ENCODE data around the gene PKN2.

The PKN2 gene

DNA sequence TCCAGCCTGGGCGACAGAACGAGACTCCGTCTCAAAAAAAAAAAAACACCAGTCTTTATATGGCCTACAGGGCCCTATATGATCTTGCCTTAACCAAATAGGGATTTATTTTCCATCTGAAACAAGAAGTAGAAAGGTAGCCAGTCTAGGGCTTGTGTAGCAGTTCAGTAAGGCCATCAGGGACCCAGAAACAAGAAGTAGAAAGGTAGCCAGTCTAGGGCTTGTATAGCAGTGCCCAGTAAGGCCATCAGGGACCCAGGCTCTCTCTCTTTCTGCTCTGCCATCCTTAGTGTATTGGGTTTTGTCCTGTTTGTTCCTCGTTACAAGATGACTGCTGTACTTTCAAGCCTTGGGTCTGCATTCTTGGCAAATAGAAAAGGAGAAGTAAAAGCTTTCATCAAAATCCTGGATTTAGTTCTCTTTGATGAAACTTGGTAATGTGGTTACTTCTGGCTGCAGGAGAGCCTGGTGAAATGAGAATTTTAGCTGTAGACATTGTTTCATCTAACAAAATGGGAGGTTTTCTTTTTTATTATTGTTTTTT, 46.1 kb downstream of the PKN2 start:
- Histone ChIP-seq H3K4me1 (ENCODE audit: control insufficient read depth in 2 of 2, insufficient read depth in 2 of 2, low read length in 2 of 2) (peaks cover 3 to 5% of the 10 kb centered on the region in 2 donors), H3K27ac (ENCODE audit: low read depth in 2 of 2, low read length in 2 of 2) (no peak overlapping the region), H3K27me3 (ENCODE audit: control insufficient read depth in 2 of 2, insufficient read depth in 2 of 2, low read length in 2 of 2) (no peaks in the 10 kb centered on the region), H3K9ac (ENCODE audit: low read depth in 1 of 2, low read length in 2 of 2) (no peak overlapping the region), H3K4me3 (ENCODE audit: low read length in 2 of 2) (no peak overlapping the region), H3K9me3 (ENCODE audit: control insufficient read depth in 2 of 2, low read length in 2 of 2) (no peaks in the 10 kb centered on the region), H3K36me3 (ENCODE audit: control insufficient read depth in 2 of 2, insufficient read depth in 2 of 2, low read length in 2 of 2) (peaks cover 0 to 4% of the 10 kb centered on the region in 2 donors)

DNA sequence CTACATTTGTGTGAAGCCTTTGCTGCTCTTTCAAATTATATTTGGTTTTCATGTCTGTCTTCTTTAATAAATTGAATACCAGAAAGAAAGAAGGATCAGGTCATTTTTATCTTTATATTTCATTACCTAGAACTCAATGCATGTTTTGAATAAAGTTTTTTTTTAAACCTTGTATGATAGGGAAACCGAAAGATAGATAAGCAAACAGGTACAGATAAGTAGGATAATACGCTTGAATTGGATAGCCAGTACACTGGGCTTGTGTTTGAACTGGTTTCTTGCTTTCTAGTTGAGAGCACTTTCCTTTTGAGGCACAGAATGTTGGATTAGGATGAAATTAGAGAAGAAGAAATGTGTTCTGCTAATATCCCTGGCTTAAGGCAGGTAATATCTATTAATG, 46.9 kb downstream of the PKN2 start:
- peaks cover 0 to 4% of the 10 kb centered on the region in 2 donors for H3K36me3 ChIP-seq (ENCODE audit: control insufficient read depth in 2 of 2, insufficient read depth in 2 of 2, low read length in 2 of 2)
- no peak overlapping the region for H3K9ac ChIP-seq (ENCODE audit: low read depth in 1 of 2, low read length in 2 of 2)
- H3K9me3 ChIP-seq (ENCODE audit: control insufficient read depth in 2 of 2, low read length in 2 of 2), result no peaks in the 10 kb centered on the region
- no peaks in the 10 kb centered on the region for H3K27me3 ChIP-seq (ENCODE audit: control insufficient read depth in 2 of 2, insufficient read depth in 2 of 2, low read length in 2 of 2)
- H3K4me1 ChIP-seq (ENCODE audit: control insufficient read depth in 2 of 2, insufficient read depth in 2 of 2, low read length in 2 of 2), result peaks cover 3 to 5% of the 10 kb centered on the region in 2 donors
- no peak overlapping the region for H3K27ac ChIP-seq (ENCODE audit: low read depth in 2 of 2, low read length in 2 of 2)
- H3K4me3 ChIP-seq (ENCODE audit: low read length in 2 of 2), result no peak overlapping the region

DNA sequence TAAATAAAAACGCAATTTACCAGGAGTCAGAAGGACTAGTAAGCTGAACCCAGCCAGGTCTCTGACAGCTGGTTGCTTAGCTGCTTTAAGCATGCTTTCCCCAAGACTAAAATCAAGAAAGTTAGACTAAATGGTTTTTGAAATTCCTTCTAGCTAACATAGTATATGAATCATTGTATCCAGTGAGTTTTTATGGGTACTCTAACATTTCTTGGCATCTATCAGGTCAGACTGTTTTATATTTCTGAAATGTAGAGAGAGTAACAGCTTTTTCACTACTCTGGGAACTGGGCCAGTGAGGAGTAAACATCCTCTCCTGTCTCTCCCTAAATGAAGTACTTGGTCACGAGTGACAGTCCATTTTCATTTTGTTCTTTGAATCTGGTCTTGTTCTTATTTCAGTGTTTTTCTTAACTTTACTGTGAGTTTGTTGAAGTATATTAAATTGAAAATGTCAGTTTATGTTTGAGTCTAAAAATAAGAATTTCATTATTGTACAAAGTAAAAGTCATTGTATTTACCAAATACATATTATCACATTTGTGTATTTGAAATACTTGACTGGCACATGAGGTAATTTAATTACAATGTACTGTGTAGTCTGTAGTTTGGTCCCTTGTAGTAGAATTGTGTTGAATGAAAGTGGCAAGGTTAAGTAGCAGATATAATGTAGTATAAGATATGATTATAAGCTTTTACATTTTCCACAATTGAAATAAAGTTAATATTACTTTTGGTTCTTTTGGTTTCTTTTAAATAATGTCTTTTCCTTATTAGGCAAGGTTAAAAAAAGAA, 47.6 kb downstream of the PKN2 start:
- no peak overlapping the region for H3K9ac ChIP-seq (ENCODE audit: low read depth in 1 of 2, low read length in 2 of 2)
- no peaks in the 10 kb centered on the region for H3K27me3 ChIP-seq (ENCODE audit: control insufficient read depth in 2 of 2, insufficient read depth in 2 of 2, low read length in 2 of 2)
- H3K4me1 ChIP-seq (ENCODE audit: control insufficient read depth in 2 of 2, insufficient read depth in 2 of 2, low read length in 2 of 2), result peaks cover 3 to 5% of the 10 kb centered on the region in 2 donors
- H3K36me3 ChIP-seq (ENCODE audit: control insufficient read depth in 2 of 2, insufficient read depth in 2 of 2, low read length in 2 of 2), result peaks cover 0 to 4% of the 10 kb centered on the region in 2 donors
- H3K9me3 ChIP-seq (ENCODE audit: control insufficient read depth in 2 of 2, low read length in 2 of 2), result no peaks in the 10 kb centered on the region
- H3K27ac ChIP-seq (ENCODE audit: low read depth in 2 of 2, low read length in 2 of 2), result no peak overlapping the region
- no peak overlapping the region for H3K4me3 ChIP-seq (ENCODE audit: low read length in 2 of 2)

DNA sequence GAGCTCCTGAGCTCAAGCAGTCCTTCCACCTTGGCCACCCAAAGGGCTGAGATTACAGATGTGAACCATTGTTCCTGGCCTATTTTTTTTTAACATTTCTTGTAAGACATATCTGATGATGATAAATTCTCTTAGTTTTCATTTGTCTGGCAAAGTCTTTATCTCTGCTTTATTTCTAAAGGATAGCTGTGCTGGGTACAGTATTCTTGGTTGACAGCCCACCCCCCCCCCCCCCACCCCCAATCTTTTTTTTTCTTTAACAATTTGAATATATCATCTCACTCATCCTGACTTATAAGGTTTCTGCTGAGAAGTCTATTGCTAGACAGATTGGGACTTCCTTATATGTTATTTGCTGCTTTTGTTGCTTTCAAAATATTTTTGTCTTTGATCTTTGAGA, 51.3 kb downstream of the PKN2 start:
- H3K27me3 ChIP-seq (ENCODE audit: control insufficient read depth in 2 of 2, insufficient read depth in 2 of 2, low read length in 2 of 2), result no peaks in the 10 kb centered on the region
- H3K9ac ChIP-seq (ENCODE audit: low read depth in 1 of 2, low read length in 2 of 2), result no peak overlapping the region
- no peak overlapping the region for H3K27ac ChIP-seq (ENCODE audit: low read depth in 2 of 2, low read length in 2 of 2)
- H3K4me3 ChIP-seq (ENCODE audit: low read length in 2 of 2), result no peak overlapping the region
- peaks cover 3 to 5% of the 10 kb centered on the region in 2 donors for H3K4me1 ChIP-seq (ENCODE audit: control insufficient read depth in 2 of 2, insufficient read depth in 2 of 2, low read length in 2 of 2)
- H3K9me3 ChIP-seq (ENCODE audit: control insufficient read depth in 2 of 2, low read length in 2 of 2), result no peaks in the 10 kb centered on the region
- peaks cover 0 to 4% of the 10 kb centered on the region in 2 donors for H3K36me3 ChIP-seq (ENCODE audit: control insufficient read depth in 2 of 2, insufficient read depth in 2 of 2, low read length in 2 of 2)

DNA sequence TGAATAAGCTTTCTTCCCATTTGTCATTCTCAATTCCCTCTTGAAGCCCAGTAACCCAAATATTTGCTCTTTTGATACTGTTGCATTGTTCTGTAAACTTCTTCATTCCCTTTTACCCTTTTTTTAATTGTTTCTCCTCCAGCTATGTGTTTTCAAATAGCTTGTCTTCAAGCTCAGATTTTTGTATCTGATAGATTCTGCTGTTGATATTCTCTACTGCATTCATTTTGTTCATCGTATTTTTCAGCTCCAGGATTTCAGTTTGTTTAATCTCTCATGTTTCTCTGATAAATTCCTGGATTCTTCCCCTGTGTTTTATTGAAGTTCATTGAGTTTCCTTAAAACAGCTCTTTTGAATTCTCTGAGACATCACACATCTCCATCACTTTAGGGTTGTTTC, 51.8 kb downstream of the PKN2 start:
- no peaks in the 10 kb centered on the region for H3K9me3 ChIP-seq (ENCODE audit: control insufficient read depth in 2 of 2, low read length in 2 of 2)
- no peaks in the 10 kb centered on the region for H3K27me3 ChIP-seq (ENCODE audit: control insufficient read depth in 2 of 2, insufficient read depth in 2 of 2, low read length in 2 of 2)
- peaks cover 0 to 4% of the 10 kb centered on the region in 2 donors for H3K36me3 ChIP-seq (ENCODE audit: control insufficient read depth in 2 of 2, insufficient read depth in 2 of 2, low read length in 2 of 2)
- H3K4me1 ChIP-seq (ENCODE audit: control insufficient read depth in 2 of 2, insufficient read depth in 2 of 2, low read length in 2 of 2), result peaks cover 0 to 3% of the 10 kb centered on the region in 2 donors
- no peak overlapping the region for H3K4me3 ChIP-seq (ENCODE audit: low read length in 2 of 2)
- H3K9ac ChIP-seq (ENCODE audit: low read depth in 1 of 2, low read length in 2 of 2), result no peak overlapping the region
- no peak overlapping the region for H3K27ac ChIP-seq (ENCODE audit: low read depth in 2 of 2, low read length in 2 of 2)

DNA sequence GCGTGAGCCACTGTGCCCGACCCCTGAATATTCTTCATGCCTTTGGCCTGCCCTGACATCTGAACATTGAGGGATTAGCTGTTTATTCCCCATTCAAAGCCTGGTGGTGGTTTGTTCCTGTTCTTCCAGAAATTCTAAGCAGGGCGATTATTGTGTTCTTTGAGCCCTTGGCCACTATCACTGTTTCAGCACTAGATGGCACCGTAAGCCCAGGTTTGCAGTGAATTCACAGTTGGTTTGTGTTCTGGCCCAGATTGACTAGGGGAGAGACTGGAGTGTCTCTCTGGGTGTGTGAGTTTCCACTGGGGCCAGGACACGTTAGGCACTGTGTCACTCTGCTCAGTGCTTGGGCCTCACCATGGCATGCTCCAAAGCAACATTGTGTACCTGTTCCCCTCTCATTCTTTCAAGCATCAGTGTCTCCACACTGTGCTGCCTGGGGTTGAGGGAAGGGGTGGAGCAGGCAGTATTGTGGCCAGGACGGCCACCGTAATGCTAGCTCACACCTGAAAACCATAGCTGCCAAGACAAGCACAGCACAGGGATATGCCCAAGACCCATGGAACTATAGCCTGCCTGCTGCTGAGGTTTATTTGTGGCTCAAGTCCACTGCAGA, 52.7 kb downstream of the PKN2 start:
- no peaks in the 10 kb centered on the region for H3K9me3 ChIP-seq (ENCODE audit: control insufficient read depth in 2 of 2, low read length in 2 of 2)
- no peak overlapping the region for H3K4me3 ChIP-seq (ENCODE audit: low read length in 2 of 2)
- H3K27me3 ChIP-seq (ENCODE audit: control insufficient read depth in 2 of 2, insufficient read depth in 2 of 2, low read length in 2 of 2), result no peaks in the 10 kb centered on the region
- H3K4me1 ChIP-seq (ENCODE audit: control insufficient read depth in 2 of 2, insufficient read depth in 2 of 2, low read length in 2 of 2), result no peaks in the 10 kb centered on the region
- no peak overlapping the region for H3K27ac ChIP-seq (ENCODE audit: low read depth in 2 of 2, low read length in 2 of 2)
- no peak overlapping the region for H3K9ac ChIP-seq (ENCODE audit: low read depth in 1 of 2, low read length in 2 of 2)
- peaks cover 0 to 4% of the 10 kb centered on the region in 2 donors for H3K36me3 ChIP-seq (ENCODE audit: control insufficient read depth in 2 of 2, insufficient read depth in 2 of 2, low read length in 2 of 2)

DNA sequence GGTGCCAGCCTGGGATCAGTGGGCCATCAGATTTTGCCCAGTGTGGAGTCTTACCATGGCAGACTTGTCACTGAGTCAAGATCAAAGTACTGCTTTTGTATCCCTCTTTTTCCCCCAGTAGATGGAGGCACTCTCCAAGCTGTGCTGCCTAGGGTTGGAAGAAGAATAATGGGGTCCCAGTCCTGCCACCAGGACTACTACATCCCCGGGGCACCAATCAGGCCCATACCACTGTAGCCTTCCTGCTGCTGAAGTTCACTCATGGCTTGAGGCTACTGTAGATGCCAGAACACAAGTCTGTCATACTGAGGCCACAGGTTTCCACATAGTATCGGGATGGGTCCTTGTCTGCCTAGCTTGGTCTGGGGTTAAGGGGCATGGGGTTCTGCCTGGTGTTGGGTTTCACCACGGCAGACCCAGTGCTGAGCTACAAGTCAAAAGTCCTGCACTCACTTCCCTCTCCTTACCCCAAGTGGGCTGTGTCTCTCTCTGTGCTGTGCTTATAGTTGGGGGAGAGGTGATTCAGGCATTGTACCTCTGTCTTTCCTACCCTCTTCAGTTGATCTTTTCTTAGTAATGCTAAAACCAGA, 53.4 kb downstream of the PKN2 start:
- Histone ChIP-seq H3K4me1 (ENCODE audit: control insufficient read depth in 2 of 2, insufficient read depth in 2 of 2, low read length in 2 of 2) (no peaks in the 10 kb centered on the region), H3K27me3 (ENCODE audit: control insufficient read depth in 2 of 2, insufficient read depth in 2 of 2, low read length in 2 of 2) (no peaks in the 10 kb centered on the region)

DNA sequence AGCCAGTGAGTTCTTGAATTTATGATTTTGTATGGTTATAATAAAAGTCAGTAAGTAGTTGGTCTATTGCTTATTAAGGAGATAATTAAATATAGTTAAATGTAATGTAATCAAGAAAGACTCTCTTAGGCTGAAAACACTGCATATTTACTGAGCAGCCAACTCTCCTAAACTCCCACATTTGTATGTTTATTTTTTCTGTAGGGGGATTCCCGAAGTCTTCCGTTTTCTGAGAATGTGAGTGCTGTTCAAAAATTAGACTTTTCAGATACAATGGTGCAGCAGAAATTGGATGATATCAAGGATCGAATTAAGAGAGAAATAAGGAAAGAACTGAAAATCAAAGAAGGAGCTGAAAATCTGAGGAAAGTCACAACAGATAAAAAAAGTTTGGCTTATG, 56.7 kb downstream of the PKN2 start:
- no peaks in the 10 kb centered on the region for H3K4me1 ChIP-seq (ENCODE audit: control insufficient read depth in 2 of 2, insufficient read depth in 2 of 2, low read length in 2 of 2)
- H3K27me3 ChIP-seq (ENCODE audit: control insufficient read depth in 2 of 2, insufficient read depth in 2 of 2, low read length in 2 of 2), result no peaks in the 10 kb centered on the region
- no peak overlapping the region for H3K9ac ChIP-seq (ENCODE audit: low read depth in 1 of 2, low read length in 2 of 2)
- no peaks in the 10 kb centered on the region for H3K9me3 ChIP-seq (ENCODE audit: control insufficient read depth in 2 of 2, low read length in 2 of 2)
- no peak overlapping the region for H3K27ac ChIP-seq (ENCODE audit: low read depth in 2 of 2, low read length in 2 of 2)
- no peak overlapping the region for H3K4me3 ChIP-seq (ENCODE audit: low read length in 2 of 2)
- peaks cover 8 to 15% of the 10 kb centered on the region in 2 donors for H3K36me3 ChIP-seq (ENCODE audit: control insufficient read depth in 2 of 2, insufficient read depth in 2 of 2, low read length in 2 of 2)

More for the DNA sequence above, 53.4 kb downstream of the PKN2 start:
- Histone ChIP-seq H3K27ac (ENCODE audit: low read depth in 2 of 2, low read length in 2 of 2) (no peak overlapping the region), H3K4me3 (ENCODE audit: low read length in 2 of 2) (no peak overlapping the region), H3K36me3 (ENCODE audit: control insufficient read depth in 2 of 2, insufficient read depth in 2 of 2, low read length in 2 of 2) (peaks cover under 1 to 4% of the 10 kb centered on the region in 2 donors), H3K9me3 (ENCODE audit: control insufficient read depth in 2 of 2, low read length in 2 of 2) (no peaks in the 10 kb centered on the region), H3K9ac (ENCODE audit: low read depth in 1 of 2, low read length in 2 of 2) (no peak overlapping the region)

DNA sequence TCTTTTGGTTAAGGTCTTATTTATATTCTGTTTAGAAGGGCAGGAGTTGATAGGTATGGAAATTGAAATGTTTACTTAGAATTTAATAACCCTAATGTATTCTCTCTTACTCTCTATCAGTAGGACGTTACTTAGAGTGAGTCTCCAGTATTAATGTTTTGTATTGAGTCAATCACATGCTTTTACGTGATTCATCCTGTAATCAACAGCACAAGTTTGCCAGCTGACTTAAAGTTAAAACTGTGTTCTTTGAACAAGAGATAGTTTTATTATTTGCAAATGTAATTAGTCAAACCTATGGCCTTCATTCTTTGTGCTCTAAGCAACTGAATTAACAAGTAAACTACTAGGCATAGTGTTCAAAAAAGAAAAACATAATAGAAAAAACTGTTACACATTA, 57.3 kb downstream of the PKN2 start:
- Histone ChIP-seq H3K27me3 (ENCODE audit: control insufficient read depth in 2 of 2, insufficient read depth in 2 of 2, low read length in 2 of 2) (no peaks in the 10 kb centered on the region), H3K9me3 (ENCODE audit: control insufficient read depth in 2 of 2, low read length in 2 of 2) (no peaks in the 10 kb centered on the region), H3K4me3 (ENCODE audit: low read length in 2 of 2) (no peak overlapping the region), H3K36me3 (ENCODE audit: control insufficient read depth in 2 of 2, insufficient read depth in 2 of 2, low read length in 2 of 2) (peaks cover 8 to 18% of the 10 kb centered on the region in 2 donors), H3K27ac (ENCODE audit: low read depth in 2 of 2, low read length in 2 of 2) (no peak overlapping the region), H3K4me1 (ENCODE audit: control insufficient read depth in 2 of 2, insufficient read depth in 2 of 2, low read length in 2 of 2) (no peaks in the 10 kb centered on the region), H3K9ac (ENCODE audit: low read depth in 1 of 2, low read length in 2 of 2) (no peak overlapping the region)

DNA sequence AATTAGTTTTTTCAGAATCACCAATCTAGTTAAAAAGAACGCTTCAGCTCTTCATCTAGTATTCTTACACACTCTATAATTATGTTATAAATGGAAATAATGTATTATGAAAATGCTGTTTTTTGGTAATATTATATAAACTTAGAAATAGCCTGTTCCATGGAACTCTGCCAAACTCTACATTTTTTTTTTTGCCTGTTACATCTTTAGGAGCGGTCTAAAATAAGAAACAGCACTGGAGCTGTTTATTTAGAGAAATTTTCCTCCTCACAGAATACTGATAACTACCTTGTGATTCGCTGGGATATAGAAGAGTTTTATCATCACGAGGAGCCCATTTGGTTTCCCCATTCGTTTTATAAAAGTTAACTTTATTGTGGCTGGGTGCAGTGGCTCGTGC, 58.5 kb downstream of the PKN2 start:
- Histone ChIP-seq H3K9ac (ENCODE audit: low read depth in 1 of 2, low read length in 2 of 2) (no peak overlapping the region), H3K9me3 (ENCODE audit: control insufficient read depth in 2 of 2, low read length in 2 of 2) (no peaks in the 10 kb centered on the region), H3K27me3 (ENCODE audit: control insufficient read depth in 2 of 2, insufficient read depth in 2 of 2, low read length in 2 of 2) (no peaks in the 10 kb centered on the region), H3K27ac (ENCODE audit: low read depth in 2 of 2, low read length in 2 of 2) (no peak overlapping the region), H3K4me3 (ENCODE audit: low read length in 2 of 2) (no peak overlapping the region), H3K4me1 (ENCODE audit: control insufficient read depth in 2 of 2, insufficient read depth in 2 of 2, low read length in 2 of 2) (no peaks in the 10 kb centered on the region), H3K36me3 (ENCODE audit: control insufficient read depth in 2 of 2, insufficient read depth in 2 of 2, low read length in 2 of 2) (peaks cover 4 to 18% of the 10 kb centered on the region in 2 donors)

All from mucosa of rectum (tissue), 2 donors.